Endothelial cell of umbilical vein (primary cell): Measurements from ENCODE around the gene ZNF839. TPM values are rescaled to one million over a fixed set of nuclear protein-coding genes. Genes with fewer than 3 reads are reported as not detected.

Experiments
- Bru-seq: library from RNA; stranded (reverse); fragments of 400-500 nt; gene quantifications from one replicate; lab custom pipeline; 2021; lab: Mats Ljungman, UMichigan
- BruChase-seq, 2 experiments: library from RNA; stranded (reverse); fragments of 400-500 nt; gene quantifications; one replicate each; lab custom pipeline; 2021; lab: Mats Ljungman, UMichigan
- BruUV-seq: library from RNA; stranded (reverse); fragments of 400-500 nt; replicated peaks from 2 replicates; lab custom pipeline; 2021; lab: Mats Ljungman, UMichigan
- CTCF ChIA-PET: fragments of 300-600, 350-600 bp; sonication (Branson Sonifier 250); formaldehyde crosslinking; loops from one replicate; lab custom pipeline; 2021; ENCODE audit warnings: antibody characterized with exemption, inconsistent platforms; lab: Charles Lee
- POLR2A ChIA-PET: fragments of 300-600, 350-600 bp; sonication (Branson Sonifier 250); formaldehyde crosslinking; loops from one replicate; lab custom pipeline; 2021; ENCODE audit warnings: antibody characterized with exemption, inconsistent platforms; lab: Charles Lee
- DNase-seq: peaks from one replicate; pipeline ENCODE4 v3.0.0-alpha.2; 2011; ENCODE audit warnings: low read depth, low spot score
- FAIRE-seq: peaks from 2 replicates; lab custom pipeline; 2011; peaks lifted over from hg19 to GRCh38; lab: Jason Lieb, UNC
- H2AFZ ChIP-seq: 2 replicates; pipeline ENCODE4 v1.6.0; 2012; ENCODE audit warnings: low read depth, low read length, control low read depth, inconsistent platforms
- H3K27ac ChIP-seq: 2 replicates; pipeline ENCODE4 v1.5.1; 2011; ENCODE audit warnings: low read depth, mild to moderate bottlenecking, control low read depth, low read length, moderate library complexity; ENCODE audit not compliant: insufficient read depth
- H3K27me3 ChIP-seq, 2 experiments: 2 replicates each; pipeline versions ENCODE4 v1.6.0 to v1.6.1; 2011; ENCODE audit warnings: low read length in 2 of 2, mixed read lengths in 1 of 2; ENCODE audit not compliant: control insufficient read depth in 2 of 2, insufficient read depth in 2 of 2
- H3K36me3 ChIP-seq, 2 experiments: 2 replicates in 1 of 2; 3 replicates in 1 of 2; pipeline ENCODE4 v1.5.1; 2011; ENCODE audit warnings: low read length in 2 of 2, mild to moderate bottlenecking in 1 of 2, moderate library complexity in 1 of 2; ENCODE audit not compliant: control insufficient read depth in 2 of 2, insufficient read depth in 2 of 2; ENCODE audit errors: extremely low read depth in 1 of 2
- H3K4me1 ChIP-seq: 3 replicates; pipeline ENCODE4 v1.5.1; 2011; ENCODE audit warnings: mild to moderate bottlenecking, low read length; ENCODE audit not compliant: control insufficient read depth, insufficient read depth; ENCODE audit errors: extremely low read depth
- H3K4me2 ChIP-seq: 2 replicates; pipeline ENCODE4 v1.6.1; 2011; ENCODE audit warnings: low read length, control low read depth, mixed read lengths; ENCODE audit not compliant: insufficient read depth
- H3K4me3 ChIP-seq, 3 experiments: fragments of 200-600 bp in 1 of 3; sonication (generic), shearing (Covaris generic) in 1 of 3; replicated peaks in 1 of 3; 2 replicates each; pipeline ENCODE4 v1.5.1; 2011 to 2016; ENCODE audit warnings: control low read depth in 3 of 3, low read length in 3 of 3, mild to moderate bottlenecking in 2 of 3, inconsistent platforms in 1 of 3, low read depth in 1 of 3, moderate library complexity in 1 of 3; ENCODE audit not compliant: insufficient read depth in 1 of 3
- H3K79me2 ChIP-seq: 2 replicates; pipeline ENCODE4 v1.6.0; 2012; ENCODE audit warnings: low read length, inconsistent platforms; ENCODE audit not compliant: control insufficient read depth, insufficient read depth
- H3K9ac ChIP-seq: replicated peaks from 2 replicates; pipeline ENCODE3; 2011; ENCODE audit warnings: low read length, control low read depth; ENCODE audit not compliant: insufficient read depth; ENCODE audit errors: extremely low read depth
- H3K9me1 ChIP-seq: replicated peaks from 3 replicates; pipeline ENCODE4 v1.6.0; 2011; ENCODE audit warnings: mild to moderate bottlenecking, low read length; ENCODE audit not compliant: control insufficient read depth, insufficient read depth; ENCODE audit errors: extremely low read depth
- H3K9me3 ChIP-seq: replicated peaks from 2 replicates; pipeline ENCODE4 v1.5.1; 2012; ENCODE audit warnings: low read length, inconsistent platforms; ENCODE audit not compliant: control insufficient read depth, insufficient read depth
- H4K20me1 ChIP-seq: replicated peaks from 2 replicates; pipeline ENCODE3; 2011; ENCODE audit warnings: mild to moderate bottlenecking, low read length; ENCODE audit not compliant: control insufficient read depth, insufficient read depth; ENCODE audit errors: extremely low read depth
- EZH2 ChIP-seq: IDR thresholded peaks from 2 replicates; pipeline ENCODE4 v1.6.1; 2012; ENCODE audit warnings: borderline replicate concordance, low read depth, mild to moderate bottlenecking, moderate library complexity, low read length, inconsistent platforms; ENCODE audit not compliant: severe bottlenecking
- FOS ChIP-seq: IDR thresholded peaks from 2 replicates; pipeline ENCODE4 v1.6.1; 2011; ENCODE audit warnings: mild to moderate bottlenecking, low read length, moderate library complexity, borderline replicate concordance; ENCODE audit not compliant: insufficient read depth
- JUN ChIP-seq: IDR thresholded peaks from 2 replicates; pipeline ENCODE4 v1.6.1; 2011; ENCODE audit warnings: borderline replicate concordance, low read depth; ENCODE audit not compliant: insufficient read length, insufficient read depth
- MAX ChIP-seq: IDR thresholded peaks from 2 replicates; pipeline ENCODE4 v1.6.1; 2011; ENCODE audit not compliant: insufficient read depth, insufficient read length
- MYC ChIP-seq: IDR thresholded peaks from one replicate; pipeline ENCODE4 v1.6.1; 2011; ENCODE audit warnings: mild to moderate bottlenecking, low read depth, low read length
- POLR2A ChIP-seq: IDR thresholded peaks from 2 replicates; pipeline ENCODE4 v1.6.1; 2012; ENCODE audit warnings: low read depth, mild to moderate bottlenecking, control low read depth, low read length
- POLR2AphosphoS5 ChIP-seq: IDR thresholded peaks from 2 replicates; pipeline ENCODE4 v1.6.1; 2012; ENCODE audit warnings: low read depth, mild to moderate bottlenecking, control low read depth, low read length, moderate library complexity; ENCODE audit not compliant: insufficient read depth
- dilution Hi-C: fragments of 300-500 bp; cut with MboI; formaldehyde crosslinking; loops from one replicate; pipeline ENCODE4 v1.15.0; 2019; ENCODE audit warnings: low sequenced_read_pairs; ENCODE audit not compliant: extremely low pct_ligation_motif_present
- intact Hi-C: fragments of 100-400 bp; cut with micrococcal nuclease; formaldehyde crosslinking; loops from one replicate; pipeline ENCODE4 v1.10.0; 2022
- long read RNA-seq: library from polyadenylated mRNA; stranded (forward); transcript quantifications from one replicate; pipeline ENCODE4 v2.0.0, GENCODE V29; 2021
- polyA minus RNA-seq, 3 experiments: library from RNA; depleted of rRNA, polyadenylated mRNA; stranded (reverse); fragments of >200 nt; gene quantifications; 1 replicate in 1 of 3; 2 replicates in 2 of 3; pipeline ENCODE4 v1.2.3, GENCODE V29; 2011
- polyA plus RNA-seq, 4 experiments: library from polyadenylated mRNA; depleted of rRNA in 3 of 4; stranded (reverse) in 3 of 4; unstranded in 1 of 4; fragments of >200 nt; gene quantifications; 2 replicates each; pipeline versions ENCODE4 v1.2.1 to v1.2.3, GENCODE V29; 2011 to 2012; ENCODE audit warnings: missing spikeins in 1 of 4
- total RNA-seq: library from RNA; stranded (reverse); gene quantifications from 2 replicates; pipeline ENCODE4 v1.2.3, GENCODE V29; 2021

ZNF839 gene
- total RNA-seq, result 12.5 TPM in 2 replicates
- 8.5 and 9.8 TPM in 2 replicates for polyA plus RNA-seq
- polyA plus RNA-seq (2011; cell fraction: cytosol; rRNA removed), result 6.2 and 7.3 TPM in 2 replicates
- 39.0 and 41.4 TPM in 2 replicates for polyA plus RNA-seq (2011; cell fraction: nucleus; rRNA removed)
- polyA plus RNA-seq (2012), result 4.2 and 4.6 TPM in 2 replicates
- 7.1 and 7.3 TPM in 2 replicates for polyA minus RNA-seq
- polyA minus RNA-seq (2011; cell fraction: cytosol; rRNA and poly(A)+ RNA removed), result 12.1 TPM
- polyA minus RNA-seq (2011; cell fraction: nucleus; rRNA and poly(A)+ RNA removed), result 10.3 and 10.9 TPM in 2 replicates
- percentile 59 among the genes with signal in this experiment for Bru-seq, nascent RNA
- BruChase-seq, experiment 1, labeled RNA remaining after a 6-hour chase, result percentile 48 among the genes with signal in this experiment
- BruChase-seq, experiment 2, labeled RNA remaining after a 2-hour chase, result percentile 58 among the genes with signal in this experiment
- long read RNA-seq, partial matches to known transcripts, result 5 of 14 reads
- long read RNA-seq, other reads (novel, unspliced or antisense), result 5 of 14 reads

GRCh38 chr14:102319351-102320032 is at the start of gene ZNF839:
Gene ZNF839 (plus strand): TSS chr14:102319746. CDS start chr14:102319766, 20 bp downstream.
- peak; percentile 46 for TF ChIP-seq JUN
- TF ChIP-seq POLR2AphosphoS5, result peak; percentile 64
- no peak for TF ChIP-seq MYC
- Histone ChIP-seq H3K9me1 (no peaks in the 10 kb centered on the region), H3K4me1 (peaks cover 24% of the 10 kb centered on the region), H2AFZ (peak within 1 kb of the TSS; percentile 72), H3K4me2 (peak within 1 kb of the TSS; percentile 87), H3K9ac (peak within 1 kb of the TSS; percentile 86), H3K9me3 (no peaks in the 10 kb centered on the region), H3K79me2 (peaks cover 5% of the 10 kb centered on the region), H4K20me1 (no peaks in the 10 kb centered on the region), H3K27ac (peak within 1 kb of the TSS; percentile 81), H3K4me3 (peak within 1 kb of the TSS; percentile 53 to 81 (median 77)), H3K27me3 (no peaks in the 10 kb centered on the region), H3K36me3 (no peaks in the 10 kb centered on the region)
- TSS peak; percentile 97 for BruUV-seq
- CTCF ChIA-PET, result interaction anchor here (1.0 to 1.5 kb wide), 2 partner anchors 119 to 197 kb away, joined by 3 to 6 read pairs; no protein-coding TSS in a partner anchor
- intact Hi-C loops, result loop anchor here (10.0 kb wide), 1 partner anchor 555 kb away; the partner anchor contains the start of gene PPP2R5C
- DNase-seq, result peak; percentile 81
- POLR2A ChIA-PET, result no interaction called here
- dilution Hi-C loops, result no loop called here
- FAIRE-seq, result peak; percentile 94

GRCh38 chr14:102272392-102272791 is 47.2 kb upstream of the ZNF839 start:
- CTCF ChIA-PET, result no interaction called here
- H3K27me3 ChIP-seq, result no peaks in the 10 kb centered on the region
- H3K9me1 ChIP-seq, result no peaks in the 10 kb centered on the region
- intact Hi-C loops (no loop called here), dilution Hi-C loops (no loop called here)
- H3K79me2 ChIP-seq, result no peaks in the 10 kb centered on the region
- no peak overlapping the region for H3K4me2 ChIP-seq
- FAIRE-seq, result no peak
- no peak for DNase-seq
- TF ChIP-seq EZH2 (no peak), POLR2AphosphoS5 (no peak), POLR2A (no peak), JUN (no peak), MAX (no peak), FOS (no peak), MYC (no peak)
- no TSS peak for BruUV-seq
- no peak overlapping the region for H3K27ac ChIP-seq
- no peaks in the 10 kb centered on the region for H4K20me1 ChIP-seq
- POLR2A ChIA-PET, result no interaction called here
- H3K9me3 ChIP-seq, result no peaks in the 10 kb centered on the region
- no peaks in the 10 kb centered on the region for H3K4me1 ChIP-seq
- H2AFZ ChIP-seq, result no peak overlapping the region
- no peak overlapping the region for H3K4me3 ChIP-seq
- H3K36me3 ChIP-seq, result no peaks in the 10 kb centered on the region
- no peak overlapping the region for H3K9ac ChIP-seq
